Osteocyte (in vitro differentiated cells): ENCODE results near the gene RTN4IP1. TPM values are rescaled to one million over a fixed set of nuclear protein-coding genes. Genes with fewer than 3 reads are reported as not detected.

Experiments used
- DNase-seq: peaks from one replicate; pipeline ENCODE4 v3.0.0; 2021; ENCODE audit warnings: mixed read lengths; ENCODE audit not compliant: unreplicated experiment; ENCODE audit errors: extremely low spot score
- H3K27ac Mint-ChIP-seq: one replicate; pipeline ENCODE4 v1.8.0; 2021; ENCODE audit warnings: mild to moderate bottlenecking, mixed read lengths; ENCODE audit not compliant: unreplicated experiment
- H3K27me3 Mint-ChIP-seq: one replicate; pipeline ENCODE4 v1.8.0; 2021; ENCODE audit warnings: mixed read lengths; ENCODE audit not compliant: unreplicated experiment
- H3K36me3 Mint-ChIP-seq: one replicate; pipeline ENCODE4 v1.8.0; 2021; ENCODE audit warnings: mixed read lengths; ENCODE audit not compliant: unreplicated experiment
- H3K4me1 Mint-ChIP-seq: one replicate; pipeline ENCODE4 v1.8.0; 2021; ENCODE audit warnings: mixed read lengths; ENCODE audit not compliant: unreplicated experiment
- H3K4me3 Mint-ChIP-seq: one replicate; pipeline ENCODE4 v1.8.0; 2021; ENCODE audit warnings: mild to moderate bottlenecking, moderate library complexity, mixed read lengths; ENCODE audit not compliant: unreplicated experiment
- H3K9me3 Mint-ChIP-seq: one replicate; pipeline ENCODE4 v1.8.0; 2021; ENCODE audit warnings: mixed read lengths; ENCODE audit not compliant: unreplicated experiment
- total RNA-seq: library from RNA; stranded (reverse); gene quantifications from 2 replicates; pipeline ENCODE4 v1.2.1, GENCODE V29; 2021
- TF ChIP-seq, protein P1 (sequence below): fragments of 200-600 bp; sonication (generic); IDR thresholded peaks from 2 replicates; pipeline ENCODE4 v1.5.0; 2021; ENCODE audit warnings: antibody characterized with exemption, mild to moderate bottlenecking, moderate library complexity

The RTN4IP1 gene
- total RNA-seq, 1 donor from 2014 or later = 5.0 TPM

DNA sequence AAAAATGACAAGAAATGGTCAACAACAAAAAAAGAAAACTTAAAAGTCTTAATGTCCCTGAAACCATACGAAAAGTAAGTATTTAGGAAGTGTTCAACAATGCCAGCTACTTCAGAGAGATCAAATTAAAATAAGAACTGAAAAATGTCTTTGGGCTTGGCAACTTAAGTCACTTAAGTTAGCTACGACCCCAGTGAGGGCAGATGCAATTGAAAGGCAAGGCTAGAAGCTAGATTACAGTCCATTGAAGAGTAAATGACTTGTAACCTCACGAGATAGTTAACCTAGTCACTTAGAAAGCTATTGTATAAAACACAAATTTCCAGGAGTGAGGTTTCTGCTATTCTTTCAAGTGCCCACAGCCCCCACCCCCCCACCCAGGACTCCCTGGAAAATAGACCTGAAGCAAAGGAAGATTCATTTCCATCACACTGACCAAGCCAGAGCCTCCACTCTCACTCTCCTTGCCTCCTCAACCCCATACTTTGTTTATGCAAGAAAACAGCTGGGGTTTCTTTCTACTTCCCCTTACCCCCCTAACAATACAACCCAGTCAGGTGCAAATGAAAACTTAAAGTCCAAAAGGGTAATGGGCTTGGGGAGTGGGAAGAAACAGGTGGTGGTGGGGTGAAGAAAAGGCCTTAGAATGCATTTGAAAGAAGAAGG lies 14.6 kb downstream of the RTN4IP1 start:
- Mint-ChIP-seq H3K27ac (no peak overlapping the region), H3K4me1 (no peaks in the 10 kb centered on the region), H3K36me3 (peaks cover 13% of the 10 kb centered on the region), H3K9me3 (no peaks in the 10 kb centered on the region), H3K27me3 (no peaks in the 10 kb centered on the region), H3K4me3 (no peak overlapping the region)
- TF ChIP-seq, protein P1, sequence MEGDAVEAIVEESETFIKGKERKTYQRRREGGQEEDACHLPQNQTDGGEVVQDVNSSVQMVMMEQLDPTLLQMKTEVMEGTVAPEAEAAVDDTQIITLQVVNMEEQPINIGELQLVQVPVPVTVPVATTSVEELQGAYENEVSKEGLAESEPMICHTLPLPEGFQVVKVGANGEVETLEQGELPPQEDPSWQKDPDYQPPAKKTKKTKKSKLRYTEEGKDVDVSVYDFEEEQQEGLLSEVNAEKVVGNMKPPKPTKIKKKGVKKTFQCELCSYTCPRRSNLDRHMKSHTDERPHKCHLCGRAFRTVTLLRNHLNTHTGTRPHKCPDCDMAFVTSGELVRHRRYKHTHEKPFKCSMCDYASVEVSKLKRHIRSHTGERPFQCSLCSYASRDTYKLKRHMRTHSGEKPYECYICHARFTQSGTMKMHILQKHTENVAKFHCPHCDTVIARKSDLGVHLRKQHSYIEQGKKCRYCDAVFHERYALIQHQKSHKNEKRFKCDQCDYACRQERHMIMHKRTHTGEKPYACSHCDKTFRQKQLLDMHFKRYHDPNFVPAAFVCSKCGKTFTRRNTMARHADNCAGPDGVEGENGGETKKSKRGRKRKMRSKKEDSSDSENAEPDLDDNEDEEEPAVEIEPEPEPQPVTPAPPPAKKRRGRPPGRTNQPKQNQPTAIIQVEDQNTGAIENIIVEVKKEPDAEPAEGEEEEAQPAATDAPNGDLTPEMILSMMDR = no peak
- DNase-seq = no peak

DNA sequence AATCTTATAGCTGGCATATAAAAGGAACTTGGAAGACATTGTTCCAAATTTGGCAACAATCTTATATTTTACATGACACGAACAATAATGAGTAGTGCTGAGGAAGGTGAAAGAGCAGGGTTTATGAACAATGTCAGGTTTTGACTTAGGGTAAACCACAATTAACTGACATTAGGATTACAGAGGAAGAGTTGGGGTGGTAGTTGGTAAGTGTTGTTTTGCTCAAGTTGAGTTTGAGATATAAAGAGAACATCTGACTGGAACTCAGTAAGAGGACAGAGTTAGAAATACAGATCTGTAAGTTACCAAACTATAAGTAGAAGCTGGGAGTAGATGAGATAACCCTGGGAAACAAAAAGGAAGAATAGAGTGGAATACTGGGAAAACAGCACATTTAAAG lies 15.1 kb downstream of the RTN4IP1 start:
- Mint-ChIP-seq H3K27me3 (no peaks in the 10 kb centered on the region), H3K9me3 (no peaks in the 10 kb centered on the region), H3K27ac (no peak overlapping the region), H3K4me1 (no peaks in the 10 kb centered on the region), H3K36me3 (peaks cover 13% of the 10 kb centered on the region), H3K4me3 (no peak overlapping the region)
- DNase-seq = no peak
- TF ChIP-seq, protein P1 = no peak

DNA sequence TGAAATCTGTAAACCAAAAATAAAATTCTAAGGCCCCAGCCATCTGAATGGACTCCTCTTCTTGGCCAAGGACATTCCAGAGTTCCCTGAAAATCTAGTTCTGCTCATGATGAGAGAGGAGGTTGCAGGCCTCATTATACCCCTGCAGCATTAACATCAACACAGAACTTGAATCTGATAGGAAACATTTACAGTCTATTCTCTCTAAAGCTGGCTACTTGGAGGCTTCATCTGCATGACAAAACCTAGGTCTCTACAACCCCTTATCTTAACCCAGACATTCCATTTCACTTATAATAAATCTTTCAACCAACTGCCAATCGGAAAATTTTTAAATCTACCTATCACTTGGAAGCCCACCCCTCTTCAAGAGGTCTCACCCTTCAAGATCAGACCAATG lies 15.7 kb downstream of the RTN4IP1 start:
- no peak for DNase-seq
- Mint-ChIP-seq H3K27me3 (no peaks in the 10 kb centered on the region), H3K4me1 (no peaks in the 10 kb centered on the region), H3K4me3 (no peak overlapping the region), H3K27ac (no peak overlapping the region), H3K9me3 (no peaks in the 10 kb centered on the region), H3K36me3 (peaks cover 9% of the 10 kb centered on the region)
- TF ChIP-seq, protein P1 = no peak

DNA sequence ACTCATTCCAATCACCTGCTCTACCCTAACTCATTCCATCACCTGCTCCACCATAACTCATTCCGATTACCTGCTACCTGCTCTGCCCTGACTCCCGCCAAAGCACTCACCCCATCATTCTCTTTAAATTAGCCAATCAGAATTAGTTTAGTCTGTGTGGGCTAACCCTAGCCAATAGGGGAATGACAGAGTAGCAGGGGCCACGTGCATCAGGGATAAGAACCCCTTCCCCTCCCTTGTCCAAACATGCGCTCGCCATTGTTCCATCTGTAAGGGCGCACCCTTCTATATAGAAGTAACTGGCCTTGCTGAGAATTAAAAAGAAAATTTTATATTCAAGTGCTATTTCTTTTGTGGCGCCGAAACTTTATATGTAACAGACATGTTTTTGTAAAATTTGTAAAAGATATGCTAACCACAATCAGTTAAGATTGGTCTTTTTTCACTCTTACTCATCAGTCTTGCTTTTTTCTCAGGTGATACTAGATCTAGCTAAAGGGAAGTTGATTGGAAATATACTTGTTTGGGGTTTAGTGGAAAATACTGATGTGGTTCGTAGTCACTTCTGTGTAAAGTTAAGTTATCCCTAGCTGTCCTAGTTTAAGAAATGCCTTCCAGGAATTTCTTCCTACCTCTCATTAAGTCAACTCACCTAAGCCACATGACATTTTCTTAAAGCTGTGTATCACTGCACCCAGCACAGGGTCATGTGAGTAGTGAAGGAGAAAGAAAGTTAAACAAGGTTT lies 16.5 kb downstream of the RTN4IP1 start:
- H3K27me3 Mint-ChIP-seq = no peaks in the 10 kb centered on the region

DNA sequence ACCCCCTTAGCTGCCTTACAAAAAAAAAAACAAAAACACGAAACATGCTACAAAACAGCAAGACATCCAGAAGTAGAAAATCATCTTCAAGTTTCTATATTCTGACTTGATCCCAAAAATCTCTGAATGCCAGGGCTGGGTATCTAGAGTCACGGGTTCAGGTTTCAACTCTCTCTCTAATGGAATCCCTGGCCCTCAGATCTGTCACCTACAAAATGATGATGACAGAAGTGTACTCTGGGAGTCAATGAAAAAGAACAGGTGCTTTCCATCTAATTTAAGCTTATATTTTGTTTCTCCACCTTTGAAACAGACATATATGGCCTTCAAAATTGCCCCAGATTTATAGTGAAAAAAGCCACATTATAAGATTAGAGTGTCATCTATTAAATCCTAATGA lies 18.3 kb downstream of the RTN4IP1 start:
- Mint-ChIP-seq H3K27me3 (no peaks in the 10 kb centered on the region), H3K36me3 (peaks cover 11% of the 10 kb centered on the region), H3K4me3 (no peak overlapping the region), H3K4me1 (no peaks in the 10 kb centered on the region), H3K9me3 (no peaks in the 10 kb centered on the region), H3K27ac (no peak overlapping the region)
- no peak for DNase-seq
- TF ChIP-seq, protein P1 = no peak

More for the DNA sequence above, 16.5 kb downstream of the RTN4IP1 start:
- Mint-ChIP-seq H3K9me3 (no peaks in the 10 kb centered on the region), H3K36me3 (peaks cover 7% of the 10 kb centered on the region), H3K27ac (no peak overlapping the region), H3K4me3 (no peak overlapping the region), H3K4me1 (no peaks in the 10 kb centered on the region)
- TF ChIP-seq, protein P1 = no peak
- DNase-seq = no peak
